ENCODE data around the gene GPBAR1. TPM values are rescaled to one million over a fixed set of nuclear protein-coding genes. Genes with fewer than 3 reads are reported as not detected.
A peak's percentile ranks its signal among the peaks of the same experiment; 100 is the strongest.

GPBAR1 gene
- total RNA-seq, 1 experiment from 2014 or later: 0.30 TPM

- intact Hi-C loops (cut with micrococcal nuclease; ENCODE audit: unreplicated experiment): no loop called here
- ChIA-PET CTCF (interaction anchor here (0.8 kb wide), 1 partner anchor 136 kb away, joined by 3 read pairs; no protein-coding TSS in a partner anchor), POLR2A (ENCODE audit: low non-redundant PET) (no interaction called here)
- peak; percentile 44 for DNase-seq (ENCODE audit: low spot score)
- Histone ChIP-seq H3K4me3 (ENCODE audit: low read depth, low read length, poor library complexity, severe bottlenecking) (no peak overlapping the region), H3K27me3 (replicated peaks; ENCODE audit: insufficient read depth, low read depth, low read length, poor library complexity) (no peaks in the 10 kb centered on the region), H3K4me1 (ENCODE audit: insufficient read depth, low read length, poor library complexity, severe bottlenecking) (peaks cover 19% of the 10 kb centered on the region), H3K9me3 (ENCODE audit: low read depth, low read length, poor library complexity, severe bottlenecking) (no peaks in the 10 kb centered on the region), H3K27ac (ENCODE audit: low read depth, low read length, poor library complexity, severe bottlenecking) (no peak overlapping the region), H3K36me3 (ENCODE audit: insufficient read depth, low read length, poor library complexity, severe bottlenecking) (no peaks in the 10 kb centered on the region)
- TF ChIP-seq CTCF (conservative IDR thresholded peaks at IDR 0.05; ENCODE audit: low read depth, low read length) (no peak), EZH2 (IDR thresholded peaks at IDR 0.05; ENCODE audit: borderline replicate concordance, low read depth, low read length, poor library complexity, severe bottlenecking) (no peak)
- no TSS peak for BruUV-seq (replicated peaks)
Measured at GRCh38 chr2:218295029-218295428, 34.2 kb downstream of the GPBAR1 start.

- H3K27me3 ChIP-seq (replicated peaks; ENCODE audit: insufficient read depth, low read depth, low read length, poor library complexity): no peaks in the 10 kb centered on the region
- ChIA-PET CTCF (interaction anchor here (1.6 kb wide), 1 partner anchor 100 kb away, joined by 3 read pairs; no protein-coding TSS in a partner anchor), POLR2A (ENCODE audit: low non-redundant PET) (no interaction called here)
- no peak overlapping the region for H3K27ac ChIP-seq (ENCODE audit: low read depth, low read length, poor library complexity, severe bottlenecking)
- no peaks in the 10 kb centered on the region for H3K36me3 ChIP-seq (ENCODE audit: insufficient read depth, low read length, poor library complexity, severe bottlenecking)
- H3K4me3 ChIP-seq (ENCODE audit: low read depth, low read length, poor library complexity, severe bottlenecking): no peak overlapping the region
- intact Hi-C loops (cut with micrococcal nuclease; ENCODE audit: unreplicated experiment): no loop called here
- no peak for TF ChIP-seq EZH2 (IDR thresholded peaks at IDR 0.05; ENCODE audit: borderline replicate concordance, low read depth, low read length, poor library complexity, severe bottlenecking)
- no peak for TF ChIP-seq CTCF (conservative IDR thresholded peaks at IDR 0.05; ENCODE audit: low read depth, low read length)
- peaks cover 16% of the 10 kb centered on the region for H3K4me1 ChIP-seq (ENCODE audit: insufficient read depth, low read length, poor library complexity, severe bottlenecking)
- no peaks in the 10 kb centered on the region for H3K9me3 ChIP-seq (ENCODE audit: low read depth, low read length, poor library complexity, severe bottlenecking)
- BruUV-seq (replicated peaks): no TSS peak
- DNase-seq (ENCODE audit: low spot score): no peak
Measured at GRCh38 chr2:218296200-218296599, 35.4 kb downstream of the GPBAR1 start.

- no peak for DNase-seq (ENCODE audit: low spot score)
- ChIA-PET POLR2A (ENCODE audit: low non-redundant PET) (no interaction called here), CTCF (interaction anchor here (1.6 kb wide), 1 partner anchor 99 kb away, joined by 3 read pairs; no protein-coding TSS in a partner anchor)
- no peaks in the 10 kb centered on the region for H3K9me3 ChIP-seq (ENCODE audit: low read depth, low read length, poor library complexity, severe bottlenecking)
- no peaks in the 10 kb centered on the region for H3K36me3 ChIP-seq (ENCODE audit: insufficient read depth, low read length, poor library complexity, severe bottlenecking)
- intact Hi-C loops (cut with micrococcal nuclease; ENCODE audit: unreplicated experiment): no loop called here
- H3K4me1 ChIP-seq (ENCODE audit: insufficient read depth, low read length, poor library complexity, severe bottlenecking): peaks cover 16% of the 10 kb centered on the region
- TF ChIP-seq CTCF (conservative IDR thresholded peaks at IDR 0.05; ENCODE audit: low read depth, low read length) (no peak), EZH2 (IDR thresholded peaks at IDR 0.05; ENCODE audit: borderline replicate concordance, low read depth, low read length, poor library complexity, severe bottlenecking) (no peak)
- H3K27me3 ChIP-seq (replicated peaks; ENCODE audit: insufficient read depth, low read depth, low read length, poor library complexity): no peaks in the 10 kb centered on the region
- no TSS peak for BruUV-seq (replicated peaks)
- no peak overlapping the region for H3K27ac ChIP-seq (ENCODE audit: low read depth, low read length, poor library complexity, severe bottlenecking)
- no peak overlapping the region for H3K4me3 ChIP-seq (ENCODE audit: low read depth, low read length, poor library complexity, severe bottlenecking)
Measured at GRCh38 chr2:218296847-218297246, 36.0 kb downstream of the GPBAR1 start.

Data from A673 (cell line).